WTC11 (cell line): Measurements from ENCODE around the gene RS1. TPM values are rescaled to one million over a fixed set of nuclear protein-coding genes. Genes with fewer than 3 reads are reported as not detected.

Source experiments
- ATAC-seq: fragments of 200-7000 bp; cut with Tn5 transposase; 2 replicates; pipeline ENCODE4 v1.10.0; 2021; ENCODE audit warnings: mild to moderate bottlenecking, moderate library complexity
- CTCF ChIA-PET: fragments of 300-600 bp; sonication (Branson Sonifier 250); formaldehyde crosslinking; loops from one replicate; lab custom pipeline; 2021; ENCODE audit warnings: antibody characterized with exemption; lab: Charles Lee
- POLR2A ChIA-PET: fragments of 350-600 bp; sonication (Branson Sonifier 250); formaldehyde crosslinking; loops from one replicate; lab custom pipeline; 2021; ENCODE audit warnings: antibody characterized with exemption; lab: Charles Lee
- DNase-seq: peaks from one replicate; pipeline ENCODE4 v3.0.0; 2021; ENCODE audit warnings: low spot score
- H3K27ac Mint-ChIP-seq: 2 replicates; pipeline ENCODE4 v1.8.0; 2021; ENCODE audit warnings: mixed read lengths
- H3K27me3 Mint-ChIP-seq: 2 replicates; pipeline ENCODE4 v1.8.0; 2021; ENCODE audit warnings: low read depth, mild to moderate bottlenecking, moderate library complexity, mixed read lengths
- H3K36me3 Mint-ChIP-seq: 2 replicates; pipeline ENCODE4 v1.8.0; 2021; ENCODE audit warnings: mixed read lengths
- H3K4me1 Mint-ChIP-seq: 2 replicates; pipeline ENCODE4 v1.8.0; 2022; ENCODE audit warnings: mixed read lengths
- H3K4me3 Mint-ChIP-seq: 2 replicates; pipeline ENCODE4 v1.8.0; 2021; ENCODE audit warnings: mild to moderate bottlenecking, moderate library complexity, mixed read lengths
- H3K9me3 Mint-ChIP-seq: 2 replicates; pipeline ENCODE4 v1.8.0; 2021; ENCODE audit warnings: mixed read lengths
- GTF2I ChIP-seq: fragments of 250-450 bp; sonication (Bioruptor Pico); conservative IDR thresholded peaks from 2 replicates; pipeline ENCODE4 v1.4.0; 2021; ENCODE audit warnings: mild to moderate bottlenecking
- HMGXB4 ChIP-seq: sonication (generic); formaldehyde crosslinking; IDR thresholded peaks from 2 replicates; pipeline ENCODE4 v1.8.1; 2023; ENCODE audit warnings: mild to moderate bottlenecking, moderate library complexity, missing genetic modification reagents
- MYBL2 ChIP-seq: sonication (generic); formaldehyde crosslinking; IDR thresholded peaks from 2 replicates; pipeline ENCODE4 v1.8.1; 2023; ENCODE audit warnings: mild to moderate bottlenecking, moderate library complexity, missing genetic modification reagents
- NFE2L1 ChIP-seq: sonication (generic); formaldehyde crosslinking; IDR thresholded peaks from 2 replicates; pipeline ENCODE4 v1.8.1; 2023; ENCODE audit warnings: missing genetic modification reagents
- NFYB ChIP-seq: sonication (generic); formaldehyde crosslinking; conservative IDR thresholded peaks from 2 replicates; pipeline ENCODE4 v1.8.0; 2022; ENCODE audit warnings: low read depth, missing genetic modification reagents
- NR3C1 ChIP-seq: sonication (generic); formaldehyde crosslinking; conservative IDR thresholded peaks from 2 replicates; pipeline ENCODE4 v1.8.1; 2023; ENCODE audit warnings: low read depth, mild to moderate bottlenecking, missing genetic modification reagents
- SOX15 ChIP-seq: fragments of 250-450 bp; sonication (Bioruptor Pico); IDR thresholded peaks from 2 replicates; pipeline ENCODE4 v1.9.0; 2021; ENCODE audit warnings: mild to moderate bottlenecking
- SP1 ChIP-seq: sonication (generic); formaldehyde crosslinking; conservative IDR thresholded peaks from 2 replicates; pipeline ENCODE4 v1.8.1; 2022; ENCODE audit warnings: missing genetic modification reagents
- TEAD4 ChIP-seq: sonication (generic); formaldehyde crosslinking; IDR thresholded peaks from 2 replicates; pipeline ENCODE4 v1.8.0; 2022; ENCODE audit warnings: mild to moderate bottlenecking, missing genetic modification reagents
- USF1 ChIP-seq: sonication (generic); formaldehyde crosslinking; IDR thresholded peaks from 2 replicates; pipeline ENCODE4 v1.8.0; 2022; ENCODE audit warnings: mild to moderate bottlenecking, missing genetic modification reagents
- ZNF138 ChIP-seq: sonication (generic); formaldehyde crosslinking; conservative IDR thresholded peaks from 2 replicates; pipeline ENCODE4 v1.8.1; 2022; ENCODE audit warnings: mild to moderate bottlenecking, moderate library complexity, missing genetic modification reagents
- ZNF232 ChIP-seq: sonication (generic); formaldehyde crosslinking; IDR thresholded peaks from 2 replicates; pipeline ENCODE4 v1.8.0; 2022; ENCODE audit warnings: mild to moderate bottlenecking, missing genetic modification reagents
- ZNF671 ChIP-seq: fragments of 250-450 bp; sonication (Bioruptor Pico); IDR thresholded peaks from 2 replicates; pipeline ENCODE4 v1.8.0; 2021; ENCODE audit warnings: mild to moderate bottlenecking
- ZSCAN18 ChIP-seq: fragments of 250-450 bp; sonication (Bioruptor Pico); IDR thresholded peaks from 2 replicates; pipeline ENCODE4 v2.1.2; 2022; ENCODE audit warnings: mild to moderate bottlenecking, moderate library complexity
- total RNA-seq: library from RNA; stranded (reverse); gene quantifications from 3 replicates; pipeline ENCODE4 v1.2.3, GENCODE V29; 2021
- TF ChIP-seq, protein P1 (sequence below): sonication (generic); formaldehyde crosslinking; IDR thresholded peaks from 2 replicates; pipeline ENCODE4 v1.8.1; 2022; ENCODE audit warnings: mild to moderate bottlenecking, moderate library complexity, missing genetic modification reagents
- TF ChIP-seq, protein P2 (sequence below): sonication (generic); formaldehyde crosslinking; conservative IDR thresholded peaks from 2 replicates; pipeline ENCODE4 v1.8.1; 2023; ENCODE audit warnings: mild to moderate bottlenecking, low read depth, missing genetic modification reagents, moderate library complexity
- TF ChIP-seq, protein P3 (sequence below): fragments of 250-450 bp; sonication (Bioruptor Pico); IDR thresholded peaks from 2 replicates; pipeline ENCODE4 v1.9.0; 2021; ENCODE audit warnings: moderate library complexity, mild to moderate bottlenecking, inconsistent platforms, borderline replicate concordance

RS1 gene
- total RNA-seq, 1 experiment from 2014 or later, result not detected

- Mint-ChIP-seq H3K4me3 (no peak overlapping the region), H3K4me1 (no peaks in the 10 kb centered on the region), H3K27me3 (no peaks in the 10 kb centered on the region; the same call in 1 of the 2 replicates), H3K9me3 (peaks cover 9% of the 10 kb centered on the region), H3K27ac (no peak overlapping the region), H3K36me3 (no peaks in the 10 kb centered on the region)
- ChIA-PET POLR2A (no interaction called here), CTCF (interaction anchor here (0.7 kb wide), 1 partner anchor 16 kb away, joined by 3 read pairs; no protein-coding TSS in a partner anchor)
- TF ChIP-seq GTF2I (CRISPR knock-in tag), result no peak
- TF ChIP-seq, protein P1, sequence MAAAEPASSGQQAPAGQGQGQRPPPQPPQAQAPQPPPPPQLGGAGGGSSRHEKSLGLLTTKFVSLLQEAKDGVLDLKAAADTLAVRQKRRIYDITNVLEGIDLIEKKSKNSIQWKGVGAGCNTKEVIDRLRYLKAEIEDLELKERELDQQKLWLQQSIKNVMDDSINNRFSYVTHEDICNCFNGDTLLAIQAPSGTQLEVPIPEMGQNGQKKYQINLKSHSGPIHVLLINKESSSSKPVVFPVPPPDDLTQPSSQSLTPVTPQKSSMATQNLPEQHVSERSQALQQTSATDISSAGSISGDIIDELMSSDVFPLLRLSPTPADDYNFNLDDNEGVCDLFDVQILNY (CRISPR knock-in tag), result no peak
- no peak for TF ChIP-seq TEAD4
- no peak for DNase-seq
- no peak for ATAC-seq
Measured at GRCh38 chrX:18692541-18692940, 20.6 kb upstream of the RS1 start.

- peaks cover under 1% of the 10 kb centered on the region; the same call in 1 of the 2 replicates for H3K4me1 Mint-ChIP-seq
- H3K4me3 Mint-ChIP-seq, result no peak overlapping the region
- H3K27me3 Mint-ChIP-seq, result no peaks in the 10 kb centered on the region
- DNase-seq, result no peak
- H3K27ac Mint-ChIP-seq, result no peak overlapping the region
- ATAC-seq, result no peak
- POLR2A ChIA-PET, result no interaction called here
- no peaks in the 10 kb centered on the region for H3K36me3 Mint-ChIP-seq
- peaks cover 9% of the 10 kb centered on the region for H3K9me3 Mint-ChIP-seq
- CTCF ChIA-PET, result no interaction called here
- no peak for TF ChIP-seq MYBL2 (CRISPR knock-in tag)
- no peak for TF ChIP-seq SP1 (CRISPR knock-in tag)
- TF ChIP-seq NR3C1, result no peak
- no peak for TF ChIP-seq USF1 (CRISPR knock-in tag)
- TF ChIP-seq ZSCAN18, result no peak
- no peak for TF ChIP-seq HMGXB4
- TF ChIP-seq, protein P2, sequence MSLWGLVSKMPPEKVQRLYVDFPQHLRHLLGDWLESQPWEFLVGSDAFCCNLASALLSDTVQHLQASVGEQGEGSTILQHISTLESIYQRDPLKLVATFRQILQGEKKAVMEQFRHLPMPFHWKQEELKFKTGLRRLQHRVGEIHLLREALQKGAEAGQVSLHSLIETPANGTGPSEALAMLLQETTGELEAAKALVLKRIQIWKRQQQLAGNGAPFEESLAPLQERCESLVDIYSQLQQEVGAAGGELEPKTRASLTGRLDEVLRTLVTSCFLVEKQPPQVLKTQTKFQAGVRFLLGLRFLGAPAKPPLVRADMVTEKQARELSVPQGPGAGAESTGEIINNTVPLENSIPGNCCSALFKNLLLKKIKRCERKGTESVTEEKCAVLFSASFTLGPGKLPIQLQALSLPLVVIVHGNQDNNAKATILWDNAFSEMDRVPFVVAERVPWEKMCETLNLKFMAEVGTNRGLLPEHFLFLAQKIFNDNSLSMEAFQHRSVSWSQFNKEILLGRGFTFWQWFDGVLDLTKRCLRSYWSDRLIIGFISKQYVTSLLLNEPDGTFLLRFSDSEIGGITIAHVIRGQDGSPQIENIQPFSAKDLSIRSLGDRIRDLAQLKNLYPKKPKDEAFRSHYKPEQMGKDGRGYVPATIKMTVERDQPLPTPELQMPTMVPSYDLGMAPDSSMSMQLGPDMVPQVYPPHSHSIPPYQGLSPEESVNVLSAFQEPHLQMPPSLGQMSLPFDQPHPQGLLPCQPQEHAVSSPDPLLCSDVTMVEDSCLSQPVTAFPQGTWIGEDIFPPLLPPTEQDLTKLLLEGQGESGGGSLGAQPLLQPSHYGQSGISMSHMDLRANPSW (CRISPR knock-in tag), result no peak
- no peak for TF ChIP-seq NFYB (CRISPR knock-in tag)
Measured at GRCh38 chrX:18691431-18691830, 19.5 kb upstream of the RS1 start.

DNA sequence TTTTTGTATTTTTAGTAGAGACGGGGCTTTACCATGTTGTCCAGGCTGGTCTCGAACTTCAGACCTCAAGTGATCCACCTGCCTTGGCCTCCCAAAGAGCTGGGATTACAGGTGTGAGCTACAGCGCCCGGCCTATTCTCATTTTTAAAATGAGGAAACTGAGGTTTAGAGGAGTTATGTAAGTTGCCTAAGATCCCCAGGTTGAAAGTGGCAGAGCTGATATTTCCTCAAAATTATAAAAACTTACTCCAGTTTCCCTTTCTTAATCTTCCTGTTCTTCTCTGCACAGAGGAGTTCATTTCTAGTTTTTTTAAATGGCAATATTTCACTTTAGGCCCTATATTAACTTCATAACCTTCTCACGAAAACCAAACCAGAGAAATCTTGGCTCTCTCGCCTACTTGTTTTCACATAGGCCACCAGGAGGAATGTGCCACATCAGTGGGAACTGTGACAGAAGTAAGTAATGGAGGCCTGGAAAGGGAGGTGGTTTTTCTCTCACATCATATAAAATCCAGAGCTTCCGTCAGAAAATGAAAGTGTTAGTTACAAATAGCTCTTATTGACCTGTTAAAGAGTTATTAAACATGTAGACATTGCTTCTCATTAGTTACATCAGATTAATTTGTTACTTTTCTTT lies 16.1 kb upstream of the RS1 start:
- TF ChIP-seq, protein P3, sequence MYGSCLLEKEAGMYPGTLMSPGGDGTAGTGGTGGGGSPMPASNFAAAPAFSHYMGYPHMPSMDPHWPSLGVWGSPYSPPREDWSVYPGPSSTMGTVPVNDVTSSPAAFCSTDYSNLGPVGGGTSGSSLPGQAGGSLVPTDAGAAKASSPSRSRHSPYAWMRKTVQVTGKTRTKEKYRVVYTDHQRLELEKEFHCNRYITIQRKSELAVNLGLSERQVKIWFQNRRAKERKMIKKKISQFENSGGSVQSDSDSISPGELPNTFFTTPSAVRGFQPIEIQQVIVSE (CRISPR knock-in tag), result no peak
- TF ChIP-seq ZNF671 (no peak), ZNF138 (CRISPR knock-in tag) (no peak), SOX15 (CRISPR knock-in tag) (no peak), ZNF232 (no peak), NFE2L1 (no peak)
- Mint-ChIP-seq H3K27ac (no peak overlapping the region), H3K9me3 (no peaks in the 10 kb centered on the region), H3K36me3 (no peaks in the 10 kb centered on the region), H3K4me3 (no peak overlapping the region), H3K27me3 (no peaks in the 10 kb centered on the region), H3K4me1 (peaks cover 5% of the 10 kb centered on the region; the same call in 1 of the 2 replicates)
- no peak for DNase-seq
- ChIA-PET POLR2A (no interaction called here), CTCF (interaction anchor here (0.5 to 1.2 kb wide), 3 partner anchors 12 to 273 kb away, joined by 3 to 5 read pairs (median 4); no protein-coding TSS in a partner anchor)
- no peak for ATAC-seq
